IPS DF 6.9 (cell line): ENCODE measurements around the gene NREP.

Source experiments
- DNase-seq: peaks from one replicate; pipeline ENCODE4 v3.0.0-alpha.2; 2013; ENCODE audit warnings: low read depth, low spot score
- H3K27ac ChIP-seq: one replicate; pipeline ENCODE4 v1.5.1; 2013; ENCODE audit warnings: low read length, control low read depth
- H3K27me3 ChIP-seq: 2 replicates; pipeline ENCODE4 v1.6.1; 2013; ENCODE audit warnings: mild to moderate bottlenecking, low read length; ENCODE audit not compliant: control insufficient read depth, insufficient read depth
- H3K36me3 ChIP-seq: 2 replicates; pipeline ENCODE4 v1.6.1; 2013; ENCODE audit warnings: low read length; ENCODE audit not compliant: control insufficient read depth, insufficient read depth
- H3K4me1 ChIP-seq: 2 replicates; pipeline ENCODE4 v1.6.1; 2013; ENCODE audit warnings: low read length; ENCODE audit not compliant: control insufficient read depth, insufficient read depth
- H3K4me3 ChIP-seq: 2 replicates; pipeline ENCODE4 v1.5.1; 2013; ENCODE audit warnings: mild to moderate bottlenecking, low read length
- H3K9me3 ChIP-seq: 2 replicates; pipeline ENCODE4 v1.6.1; 2013; ENCODE audit warnings: low read length, inconsistent platforms; ENCODE audit not compliant: control insufficient read depth, insufficient read depth
- WGBS: extraction: QIAGEN DNeasy Blood & Tissue Kit; methylation state at CpG from one replicate; pipeline ENCODE4 v1.1.7; 2013; ENCODE audit warnings: mixed read lengths, missing lambda C conversion rate; ENCODE audit not compliant: insufficient read length, insufficient coverage; 5-methylcytosine and 5-hydroxymethylcytosine counted together

Gene NREP

GRCh38 chr5:111783537-111783936 is 26.5 kb upstream of the NREP start:
- WGBS = no CpG with 5 or more reads among the region's 3 CpGs
- H3K36me3 ChIP-seq = no peaks in the 10 kb centered on the region
- H3K4me3 ChIP-seq = no peak overlapping the region
- no peaks in the 10 kb centered on the region; the same call in 1 of the 2 replicates for H3K4me1 ChIP-seq
- no peak overlapping the region for H3K27ac ChIP-seq
- no peaks in the 10 kb centered on the region for H3K9me3 ChIP-seq
- DNase-seq = no peak
- no peaks in the 10 kb centered on the region for H3K27me3 ChIP-seq

- H3K9me3 ChIP-seq = no peaks in the 10 kb centered on the region
- H3K36me3 ChIP-seq = no peaks in the 10 kb centered on the region
- H3K4me1 ChIP-seq = no peaks in the 10 kb centered on the region
- WGBS = no CpG with 5 or more reads among the region's 2 CpGs
- no peak for DNase-seq
- no peak overlapping the region for H3K27ac ChIP-seq
- no peak overlapping the region for H3K4me3 ChIP-seq
- no peaks in the 10 kb centered on the region for H3K27me3 ChIP-seq
These were observed 25.2 kb upstream of the NREP start for GRCh38 chr5:111782216-111782615.

- DNase-seq = no peak
- no CpG with 5 or more reads among the region's 6 CpGs for WGBS
- Histone ChIP-seq H3K36me3 (no peaks in the 10 kb centered on the region), H3K9me3 (no peaks in the 10 kb centered on the region), H3K27ac (no peak overlapping the region), H3K27me3 (no peaks in the 10 kb centered on the region), H3K4me3 (no peak overlapping the region), H3K4me1 (no peaks in the 10 kb centered on the region)
These were observed 24.2 kb upstream of the NREP start for GRCh38 chr5:111781200-111781599.

- H3K27me3 ChIP-seq = no peaks in the 10 kb centered on the region
- H3K4me3 ChIP-seq = no peak overlapping the region
- WGBS = no CpG with 5 or more reads among the region's 4 CpGs
- no peak for DNase-seq
- H3K4me1 ChIP-seq = no peaks in the 10 kb centered on the region
- H3K9me3 ChIP-seq = no peaks in the 10 kb centered on the region
- H3K36me3 ChIP-seq = no peaks in the 10 kb centered on the region
- no peak overlapping the region for H3K27ac ChIP-seq
These were observed 22.9 kb upstream of the NREP start for GRCh38 chr5:111779922-111780292.

- Histone ChIP-seq H3K27me3 (no peaks in the 10 kb centered on the region), H3K36me3 (no peaks in the 10 kb centered on the region), H3K4me1 (no peaks in the 10 kb centered on the region), H3K9me3 (no peaks in the 10 kb centered on the region), H3K27ac (no peak overlapping the region), H3K4me3 (no peak overlapping the region)
- DNase-seq = no peak
- no CpG with 5 or more reads among the region's 3 CpGs for WGBS
These were observed 22.4 kb upstream of the NREP start for GRCh38 chr5:111779260-111779921.

- H3K27me3 ChIP-seq = no peaks in the 10 kb centered on the region
- no peak overlapping the region for H3K4me3 ChIP-seq
- no peaks in the 10 kb centered on the region for H3K4me1 ChIP-seq
- H3K36me3 ChIP-seq = no peaks in the 10 kb centered on the region
- no peak overlapping the region for H3K27ac ChIP-seq
- WGBS = 100% methylated on average over 1 of the region's 6 CpGs
- no peak for DNase-seq
- H3K9me3 ChIP-seq = no peaks in the 10 kb centered on the region
These were observed 20.2 kb upstream of the NREP start for GRCh38 chr5:111776913-111777781.

GRCh38 chr5:111775224-111775623 is 18.2 kb upstream of the NREP start:
- Histone ChIP-seq H3K9me3 (no peaks in the 10 kb centered on the region), H3K27ac (no peak overlapping the region), H3K27me3 (no peaks in the 10 kb centered on the region), H3K4me3 (no peak overlapping the region), H3K36me3 (no peaks in the 10 kb centered on the region), H3K4me1 (no peaks in the 10 kb centered on the region)
- WGBS = no CpG with 5 or more reads among the region's 2 CpGs
- no peak for DNase-seq

- no CpG with 5 or more reads among the region's 4 CpGs for WGBS
- Histone ChIP-seq H3K27me3 (no peaks in the 10 kb centered on the region), H3K9me3 (no peaks in the 10 kb centered on the region), H3K36me3 (no peaks in the 10 kb centered on the region), H3K4me1 (no peaks in the 10 kb centered on the region), H3K27ac (no peak overlapping the region), H3K4me3 (no peak overlapping the region)
- no peak for DNase-seq
These were observed 17.5 kb upstream of the NREP start for GRCh38 chr5:111774525-111774924.

- H3K4me1 ChIP-seq = no peaks in the 10 kb centered on the region
- no peaks in the 10 kb centered on the region for H3K9me3 ChIP-seq
- no peak overlapping the region for H3K27ac ChIP-seq
- H3K36me3 ChIP-seq = no peaks in the 10 kb centered on the region
- no peaks in the 10 kb centered on the region for H3K27me3 ChIP-seq
- no peak overlapping the region for H3K4me3 ChIP-seq
- no peak for DNase-seq
- 100% methylated on average over 1 of the region's 6 CpGs for WGBS
These were observed 15.6 kb upstream of the NREP start for GRCh38 chr5:111772456-111773122.

GRCh38 chr5:111769541-111769940 is 12.5 kb upstream of the NREP start:
- Histone ChIP-seq H3K4me3 (no peak overlapping the region), H3K4me1 (no peaks in the 10 kb centered on the region), H3K27me3 (no peaks in the 10 kb centered on the region), H3K27ac (no peak overlapping the region), H3K36me3 (no peaks in the 10 kb centered on the region), H3K9me3 (no peaks in the 10 kb centered on the region)
- DNase-seq = no peak
- WGBS = no CpG with 5 or more reads among the region's 4 CpGs
